Measurements from ENCODE around the gene MPRIP. TPM values are rescaled to one million over a fixed set of nuclear protein-coding genes. Genes with fewer than 3 reads are reported as not detected.

Gene MPRIP
- total and polyA plus RNA-seq, 7 donors: 43.2 to 113 (median 77.4) TPM

- TF ChIP-seq EP300 (IDR thresholded peaks at IDR 0.05): no peak
- TF ChIP-seq POLR2AphosphoS5 (IDR thresholded peaks at IDR 0.05): no peak
- TF ChIP-seq, protein P1, sequence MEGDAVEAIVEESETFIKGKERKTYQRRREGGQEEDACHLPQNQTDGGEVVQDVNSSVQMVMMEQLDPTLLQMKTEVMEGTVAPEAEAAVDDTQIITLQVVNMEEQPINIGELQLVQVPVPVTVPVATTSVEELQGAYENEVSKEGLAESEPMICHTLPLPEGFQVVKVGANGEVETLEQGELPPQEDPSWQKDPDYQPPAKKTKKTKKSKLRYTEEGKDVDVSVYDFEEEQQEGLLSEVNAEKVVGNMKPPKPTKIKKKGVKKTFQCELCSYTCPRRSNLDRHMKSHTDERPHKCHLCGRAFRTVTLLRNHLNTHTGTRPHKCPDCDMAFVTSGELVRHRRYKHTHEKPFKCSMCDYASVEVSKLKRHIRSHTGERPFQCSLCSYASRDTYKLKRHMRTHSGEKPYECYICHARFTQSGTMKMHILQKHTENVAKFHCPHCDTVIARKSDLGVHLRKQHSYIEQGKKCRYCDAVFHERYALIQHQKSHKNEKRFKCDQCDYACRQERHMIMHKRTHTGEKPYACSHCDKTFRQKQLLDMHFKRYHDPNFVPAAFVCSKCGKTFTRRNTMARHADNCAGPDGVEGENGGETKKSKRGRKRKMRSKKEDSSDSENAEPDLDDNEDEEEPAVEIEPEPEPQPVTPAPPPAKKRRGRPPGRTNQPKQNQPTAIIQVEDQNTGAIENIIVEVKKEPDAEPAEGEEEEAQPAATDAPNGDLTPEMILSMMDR (IDR thresholded peaks at IDR 0.05): no peak
- no peak for TF ChIP-seq POLR2A (IDR thresholded peaks at IDR 0.05)
- H3K27me3 ChIP-seq: no peaks in the 10 kb centered on the region
- no peak overlapping the region for H3K27ac ChIP-seq
- DNase-seq: no peak
- WGBS, 2 donors: 90 to 93% methylated on average over 3 of the region's 3 CpGs
- H3K4me3 ChIP-seq: no peak overlapping the region
- intact Hi-C loops (cut with DNase I): no loop called here
- no peaks in the 10 kb centered on the region for H3K4me1 ChIP-seq
- peaks cover 55 to 99% (median 91%) of the 10 kb centered on the region in 4 donors for H3K36me3 ChIP-seq
- no peaks in the 10 kb centered on the region for H3K9me3 ChIP-seq
These were observed 175.7 kb downstream of the MPRIP start for GRCh38 chr17:17217995-17218394.

DNA sequence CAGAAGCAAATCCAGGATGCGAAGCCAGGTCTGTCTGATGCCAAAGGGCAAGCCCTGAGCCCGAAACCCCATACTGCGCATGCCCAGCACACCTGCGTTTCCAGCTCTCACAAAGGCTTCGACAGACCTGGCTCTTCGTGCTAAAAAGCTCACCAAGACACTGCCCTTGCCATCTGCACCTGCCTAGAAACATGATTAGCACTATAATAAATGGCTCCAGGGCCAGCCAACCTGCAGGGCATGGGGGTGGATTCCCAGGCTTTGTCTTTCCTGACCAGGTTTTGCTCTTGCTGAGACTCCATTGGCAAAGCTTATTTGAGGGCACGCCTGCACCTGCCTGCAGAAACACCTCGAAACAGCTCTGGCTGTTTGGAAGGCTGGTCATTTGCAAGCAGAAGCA is 178.3 kb downstream of the MPRIP start:
- TF ChIP-seq POLR2A (IDR thresholded peaks at IDR 0.05) (no peak), EP300 (IDR thresholded peaks at IDR 0.05) (no peak), POLR2AphosphoS5 (IDR thresholded peaks at IDR 0.05) (no peak)
- TF ChIP-seq, protein P1 (IDR thresholded peaks at IDR 0.05): no peak
- intact Hi-C loops (cut with DNase I): no loop called here
- peaks cover 66 to 99% (median 97%) of the 10 kb centered on the region in 4 donors for H3K36me3 ChIP-seq

DNA sequence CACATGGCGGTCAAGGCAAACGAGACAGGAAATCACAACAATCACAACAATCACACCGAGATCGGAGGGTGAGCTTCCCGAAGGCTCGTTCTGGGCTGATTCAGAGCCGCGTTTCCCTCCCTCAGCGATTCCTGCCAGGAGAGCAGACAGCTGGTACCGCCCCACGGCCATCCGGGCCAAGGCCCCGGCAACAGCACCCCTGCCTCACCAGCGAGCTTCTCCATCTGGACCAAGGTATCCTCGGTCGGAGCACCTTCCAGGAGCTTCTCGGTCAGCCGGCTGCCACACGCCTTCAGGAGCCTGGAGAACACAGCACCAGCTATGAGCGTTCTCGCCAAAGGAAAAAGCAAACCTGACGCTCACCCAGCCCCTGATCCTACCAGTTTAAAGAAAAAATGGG is 179.1 kb downstream of the MPRIP start:
- Histone ChIP-seq H3K27ac (no peak overlapping the region), H3K4me3 (no peak overlapping the region), H3K4me1 (no peaks in the 10 kb centered on the region), H3K9me3 (no peaks in the 10 kb centered on the region), H3K36me3 (peaks cover 69 to 99% (median 97%) of the 10 kb centered on the region in 4 donors), H3K27me3 (no peaks in the 10 kb centered on the region)
- intact Hi-C loops (cut with DNase I): no loop called here
- WGBS, 2 donors: 95 to 96% methylated on average over 22 of the region's 22 CpGs
- TF ChIP-seq POLR2AphosphoS5 (IDR thresholded peaks at IDR 0.05) (no peak), POLR2A (IDR thresholded peaks at IDR 0.05) (no peak), EP300 (IDR thresholded peaks at IDR 0.05) (no peak)
- TF ChIP-seq, protein P1 (IDR thresholded peaks at IDR 0.05): no peak
- no peak for DNase-seq

More for the DNA sequence above, 178.3 kb downstream of the MPRIP start:
- H3K4me1 ChIP-seq: no peaks in the 10 kb centered on the region
- WGBS, 2 donors: 90 to 96% methylated on average over 8 of the region's 8 CpGs
- no peak for DNase-seq
- no peaks in the 10 kb centered on the region for H3K9me3 ChIP-seq
- no peaks in the 10 kb centered on the region for H3K27me3 ChIP-seq
- H3K27ac ChIP-seq: no peak overlapping the region
- H3K4me3 ChIP-seq: no peak overlapping the region

DNA sequence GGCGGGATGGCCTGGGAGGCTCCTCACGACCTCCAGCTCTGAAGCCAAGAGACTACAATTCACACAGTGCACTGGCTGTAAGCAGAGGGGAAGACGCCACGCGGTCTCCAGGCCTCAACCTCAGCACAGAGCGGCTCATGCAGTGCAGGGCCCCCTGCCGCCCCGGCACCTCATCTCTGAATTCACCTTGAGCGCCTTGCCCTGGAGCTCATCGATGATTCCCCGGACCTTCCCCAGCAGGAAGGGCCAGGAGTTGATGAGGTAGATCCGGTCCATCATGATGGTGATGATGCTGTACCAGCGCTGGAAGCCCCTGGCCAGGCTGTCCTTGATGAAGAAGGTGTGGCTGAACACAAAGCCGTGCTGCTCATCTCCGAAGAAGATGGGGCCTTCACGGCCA is 181.5 kb downstream of the MPRIP start:
- no peak overlapping the region for H3K4me3 ChIP-seq
- H3K27me3 ChIP-seq: no peaks in the 10 kb centered on the region
- no peak for TF ChIP-seq POLR2AphosphoS5 (IDR thresholded peaks at IDR 0.05)
- no peak for TF ChIP-seq POLR2A (IDR thresholded peaks at IDR 0.05)
- TF ChIP-seq, protein P1 (IDR thresholded peaks at IDR 0.05): no peak
- no peak for TF ChIP-seq EP300 (IDR thresholded peaks at IDR 0.05)
- no peak for DNase-seq
- H3K27ac ChIP-seq: no peak overlapping the region
- WGBS, 2 donors: 96 to 97% methylated on average over 16 of the region's 16 CpGs
- H3K36me3 ChIP-seq: peaks cover 63 to 99% (median 96%) of the 10 kb centered on the region in 4 donors
- no peaks in the 10 kb centered on the region for H3K4me1 ChIP-seq
- H3K9me3 ChIP-seq: no peaks in the 10 kb centered on the region
- intact Hi-C loops (cut with DNase I): no loop called here

DNA sequence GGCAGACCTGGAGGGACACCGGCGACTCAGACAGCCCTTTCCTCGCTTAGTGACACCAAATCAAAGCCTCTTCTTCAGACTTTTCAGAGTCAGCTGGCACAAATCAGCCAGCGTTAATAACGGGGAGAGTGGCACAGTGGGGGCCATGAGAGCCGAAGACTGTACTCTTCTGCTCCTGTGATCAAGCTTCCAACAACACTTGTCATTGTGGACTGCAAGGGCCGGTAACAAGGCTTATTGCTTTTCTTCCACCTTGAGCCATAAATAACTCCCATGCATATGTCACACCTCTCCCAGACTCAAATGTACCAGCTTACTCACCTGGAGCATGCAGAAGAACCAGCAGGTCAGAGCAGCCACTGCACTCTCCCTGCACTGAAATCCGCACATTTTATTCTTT is 181.9 kb downstream of the MPRIP start:
- Histone ChIP-seq H3K36me3 (peaks cover 61 to 99% (median 93%) of the 10 kb centered on the region in 4 donors), H3K27me3 (no peaks in the 10 kb centered on the region), H3K4me1 (no peaks in the 10 kb centered on the region), H3K4me3 (no peak overlapping the region), H3K27ac (no peak overlapping the region), H3K9me3 (no peaks in the 10 kb centered on the region)
- TF ChIP-seq EP300 (IDR thresholded peaks at IDR 0.05) (no peak), POLR2A (IDR thresholded peaks at IDR 0.05) (no peak), POLR2AphosphoS5 (IDR thresholded peaks at IDR 0.05) (no peak)
- TF ChIP-seq, protein P1 (IDR thresholded peaks at IDR 0.05): no peak
- intact Hi-C loops (cut with DNase I): no loop called here
- whole genome bisulfite sequencing, 2 donors: 87 to 88% methylated on average over 8 of the region's 8 CpGs
- no peak for DNase-seq

Data from sigmoid colon (tissue), 7 donors.